Type B pancreatic cell (in vitro differentiated cells): ENCODE results near the gene GPR42. TPM values are rescaled to one million over a fixed set of nuclear protein-coding genes. Genes with fewer than 3 reads are reported as not detected.

Experiments used
- DNase-seq: peaks from one replicate; pipeline ENCODE4 v3.0.0; 2021; ENCODE audit warnings: mixed read lengths; ENCODE audit not compliant: unreplicated experiment; ENCODE audit errors: extremely low spot score
- H3K27ac Mint-ChIP-seq: 2 replicates; pipeline ENCODE4 v1.8.0; 2021; ENCODE audit warnings: mild to moderate bottlenecking, mixed read lengths
- H3K27me3 Mint-ChIP-seq: 2 replicates; pipeline ENCODE4 v1.8.0; 2021; ENCODE audit warnings: mixed read lengths
- H3K36me3 Mint-ChIP-seq: 2 replicates; pipeline ENCODE4 v1.8.0; 2021; ENCODE audit warnings: mixed read lengths
- H3K4me1 Mint-ChIP-seq: one replicate; pipeline ENCODE4 v1.8.0; 2021; ENCODE audit warnings: mixed read lengths; ENCODE audit not compliant: unreplicated experiment
- H3K4me3 Mint-ChIP-seq: 2 replicates; pipeline ENCODE4 v1.8.0; 2021; ENCODE audit warnings: mild to moderate bottlenecking, mixed read lengths
- H3K9me3 Mint-ChIP-seq: 2 replicates; pipeline ENCODE4 v1.8.0; 2021; ENCODE audit warnings: mixed read lengths
- CTCF ChIP-seq: fragments of 200-600 bp; sonication (generic); conservative IDR thresholded peaks from 2 replicates; pipeline ENCODE4 v1.5.0; 2021; ENCODE audit warnings: antibody characterized with exemption, mild to moderate bottlenecking
- microRNA-seq: library from miRNA; unstranded; fragments of <30 nt; microRNA quantifications from one replicate; pipeline ENCODE4, GENCODE V29; 2020
- total RNA-seq: library from RNA; stranded (reverse); gene quantifications from 2 replicates; pipeline ENCODE4 v1.2.1, GENCODE V29; 2021; ENCODE audit warnings: low replicate concordance

The GPR42 gene
- total RNA-seq, 1 donor from 2014 or later, result not detected

- DNase-seq, result no peak
- Mint-ChIP-seq H3K36me3 (no peaks in the 10 kb centered on the region), H3K4me3 (no peak overlapping the region), H3K4me1 (no peaks in the 10 kb centered on the region), H3K27me3 (peaks cover 30% of the 10 kb centered on the region), H3K27ac (no peak overlapping the region), H3K9me3 (no peaks in the 10 kb centered on the region)
- TF ChIP-seq CTCF, result no peak
Measured at GRCh38 chr19:35417278-35417677, 46.4 kb downstream of the GPR42 start.

GRCh38 chr19:35417713-35418534, 47.1 kb downstream of the GPR42 start:
- no peak overlapping the region for H3K4me3 Mint-ChIP-seq
- DNase-seq, result no peak
- no peaks in the 10 kb centered on the region for H3K9me3 Mint-ChIP-seq
- no peak overlapping the region for H3K27ac Mint-ChIP-seq
- TF ChIP-seq CTCF, result no peak
- no peaks in the 10 kb centered on the region for H3K4me1 Mint-ChIP-seq
- H3K27me3 Mint-ChIP-seq, result peaks cover 30% of the 10 kb centered on the region
- no peaks in the 10 kb centered on the region for H3K36me3 Mint-ChIP-seq

GRCh38 chr19:35419046-35419445, 48.2 kb downstream of the GPR42 start:
- H3K9me3 Mint-ChIP-seq, result no peaks in the 10 kb centered on the region
- DNase-seq, result no peak
- H3K27ac Mint-ChIP-seq, result no peak overlapping the region
- no peaks in the 10 kb centered on the region for H3K36me3 Mint-ChIP-seq
- H3K4me3 Mint-ChIP-seq, result no peak overlapping the region
- TF ChIP-seq CTCF, result no peak
- H3K27me3 Mint-ChIP-seq, result peaks cover 26% of the 10 kb centered on the region
- no peaks in the 10 kb centered on the region for H3K4me1 Mint-ChIP-seq

GRCh38 chr19:35419805-35420204, 48.9 kb downstream of the GPR42 start:
- no peak for TF ChIP-seq CTCF
- DNase-seq, result no peak
- H3K36me3 Mint-ChIP-seq, result no peaks in the 10 kb centered on the region
- no peaks in the 10 kb centered on the region for H3K9me3 Mint-ChIP-seq
- H3K4me1 Mint-ChIP-seq, result no peaks in the 10 kb centered on the region
- no peak overlapping the region for H3K27ac Mint-ChIP-seq
- peaks cover 26% of the 10 kb centered on the region for H3K27me3 Mint-ChIP-seq
- no peak overlapping the region for H3K4me3 Mint-ChIP-seq

GRCh38 chr19:35421362-35421761, 50.5 kb downstream of the GPR42 start:
- Mint-ChIP-seq H3K9me3 (no peaks in the 10 kb centered on the region), H3K4me1 (no peaks in the 10 kb centered on the region), H3K36me3 (no peaks in the 10 kb centered on the region), H3K4me3 (no peak overlapping the region), H3K27me3 (peaks cover 19% of the 10 kb centered on the region), H3K27ac (no peak overlapping the region)
- no peak for DNase-seq
- TF ChIP-seq CTCF, result no peak

Small RNA genes lying within 50 kb of the gene (microRNA-seq; reads per million reads assigned to microRNA genes)
- gene MIR5196, result not detected

Other genes with a start within 250 kb of the GPR42 start
- gene LGI4, start 236.0 kb upstream of the GPR42 start, total RNA-seq, result 0.21 and 2.2 TPM in 2 replicates
- gene FXYD1, start 232.2 kb upstream of the GPR42 start, total RNA-seq, result 2.0 and 5.3 TPM in 2 replicates
- gene FXYD7, start 227.8 kb upstream of the GPR42 start, total RNA-seq, result 1.5 TPM in 1 of 2 replicates, not detected in the other
- 24.2 and 92.8 TPM in 2 replicates for gene FXYD5, start 216.3 kb upstream of the GPR42 start, total RNA-seq
- not detected in 2 replicates for gene FAM187B, start 142.3 kb upstream of the GPR42 start, total RNA-seq
- 78.5 and 155 TPM in 2 replicates for gene LSR, start 122.1 kb upstream of the GPR42 start, total RNA-seq
- gene USF2, start 102.1 kb upstream of the GPR42 start, total RNA-seq, result 107 and 133 TPM in 2 replicates
- 0.59 and 1.2 TPM in 2 replicates for gene HAMP, start 88.5 kb upstream of the GPR42 start, total RNA-seq
- gene MAG, start 78.9 kb upstream of the GPR42 start, total RNA-seq, result 2.1 TPM in 1 of 2 replicates, not detected in the other
- gene CD22, start 41.9 kb upstream of the GPR42 start, total RNA-seq, result 0.92 and 2.1 TPM in 2 replicates
- gene FFAR1, start 23.2 kb upstream of the GPR42 start, total RNA-seq, result 2.1 and 2.7 TPM in 2 replicates
- gene FFAR3, start 12.6 kb upstream of the GPR42 start, total RNA-seq, result 0.34 and 0.45 TPM in 2 replicates
- gene FFAR2, start 77.2 kb downstream of the GPR42 start, total RNA-seq, result 1.1 and 2.2 TPM in 2 replicates
- gene KRTDAP, start 119.4 kb downstream of the GPR42 start, total RNA-seq, result 0.80 and 2.0 TPM in 2 replicates
- gene DMKN, start 142.6 kb downstream of the GPR42 start, total RNA-seq, result 70.9 and 141 TPM in 2 replicates
- 0.53 TPM in 1 of 2 replicates, not detected in the other for gene SBSN, start 157.2 kb downstream of the GPR42 start, total RNA-seq
- gene GAPDHS, start 162.4 kb downstream of the GPR42 start, total RNA-seq, result not detected in 2 replicates
- gene TMEM147, start 174.6 kb downstream of the GPR42 start, total RNA-seq, result 104 and 113 TPM in 2 replicates
- gene ATP4A, start 192.6 kb downstream of the GPR42 start, total RNA-seq, result 1.3 and 16.8 TPM in 2 replicates
- not detected in 2 replicates for gene PMIS2, start 215.1 kb downstream of the GPR42 start, total RNA-seq
- gene HAUS5, start 241.7 kb downstream of the GPR42 start, total RNA-seq, result 19.5 and 42.6 TPM in 2 replicates